GM12878 (cell line): Measurements from ENCODE around the gene FZR1. TPM values are rescaled to one million over a fixed set of nuclear protein-coding genes. Genes with fewer than 3 reads are reported as not detected.

Experiments
- ATF3 ChIP-seq: IDR thresholded peaks from 2 replicates; pipeline ENCODE4 v1.6.1; 2011; ENCODE audit warnings: low read depth, mild to moderate bottlenecking, low read length, moderate library complexity, borderline replicate concordance; ENCODE audit errors: extremely low read depth
- E2F8 ChIP-seq: fragments of 450-650 bp; IDR thresholded peaks from 2 replicates; pipeline ENCODE4 v1.6.1; 2018; ENCODE audit warnings: mild to moderate bottlenecking, low read depth, moderate library complexity; ENCODE audit not compliant: partially characterized antibody
- JUNB ChIP-seq: IDR thresholded peaks from 2 replicates; pipeline ENCODE4 v1.6.1; 2016; ENCODE audit warnings: antibody characterized with exemption, mild to moderate bottlenecking
- TBL1XR1 ChIP-seq: IDR thresholded peaks from 2 replicates; pipeline ENCODE4 v1.6.1; 2012; ENCODE audit warnings: low read depth, low read length, improper control_type of control experiment
- polyA plus RNA-seq, 11 experiments: library from polyadenylated mRNA; depleted of rRNA in 4 of 11; unstranded in 6 of 11; stranded (reverse) in 5 of 11; fragments of >200 nt; fragmentation: Nextera tagmentation in 4 of 11; fragmentation: Illumina TruSeq in 1 of 11; extraction: Ambion mirVana in 4 of 11; extraction: Trizol in 1 of 11; gene quantifications; 1 replicate in 1 of 11; 2 replicates in 10 of 11; pipeline versions ENCODE4 v1.2.1 to v1.2.3, GENCODE V29; 2011 to 2016; ENCODE audit warnings: inconsistent platforms in 2 of 11, missing spikeins in 2 of 11, low read depth in 1 of 11
- total RNA-seq, 4 experiments: library from RNA; depleted of rRNA in 3 of 4; stranded (reverse); fragments of >200 nt in 3 of 4; fragmentation: Illumina TruSeq in 1 of 4; extraction: Trizol in 1 of 4; gene quantifications; 2 replicates each; pipeline versions ENCODE4 v1.2.1 to v1.2.3, GENCODE V29; 2013 to 2021
- TF ChIP-seq, protein P1 (sequence below): fragments of 450-650 bp; formaldehyde crosslinking; IDR thresholded peaks from 2 replicates; pipeline ENCODE4 v1.4.0; 2022; ENCODE audit warnings: mild to moderate bottlenecking, moderate library complexity

FZR1 gene
- total and polyA plus RNA-seq, 10 of the 15 experiments (the other 5 are each of a cell fraction or from before 2014, with no cell fraction given): 0.11 to 44.2 (median 29.3) TPM

- no peak for TF ChIP-seq E2F8
- TF ChIP-seq, protein P1, sequence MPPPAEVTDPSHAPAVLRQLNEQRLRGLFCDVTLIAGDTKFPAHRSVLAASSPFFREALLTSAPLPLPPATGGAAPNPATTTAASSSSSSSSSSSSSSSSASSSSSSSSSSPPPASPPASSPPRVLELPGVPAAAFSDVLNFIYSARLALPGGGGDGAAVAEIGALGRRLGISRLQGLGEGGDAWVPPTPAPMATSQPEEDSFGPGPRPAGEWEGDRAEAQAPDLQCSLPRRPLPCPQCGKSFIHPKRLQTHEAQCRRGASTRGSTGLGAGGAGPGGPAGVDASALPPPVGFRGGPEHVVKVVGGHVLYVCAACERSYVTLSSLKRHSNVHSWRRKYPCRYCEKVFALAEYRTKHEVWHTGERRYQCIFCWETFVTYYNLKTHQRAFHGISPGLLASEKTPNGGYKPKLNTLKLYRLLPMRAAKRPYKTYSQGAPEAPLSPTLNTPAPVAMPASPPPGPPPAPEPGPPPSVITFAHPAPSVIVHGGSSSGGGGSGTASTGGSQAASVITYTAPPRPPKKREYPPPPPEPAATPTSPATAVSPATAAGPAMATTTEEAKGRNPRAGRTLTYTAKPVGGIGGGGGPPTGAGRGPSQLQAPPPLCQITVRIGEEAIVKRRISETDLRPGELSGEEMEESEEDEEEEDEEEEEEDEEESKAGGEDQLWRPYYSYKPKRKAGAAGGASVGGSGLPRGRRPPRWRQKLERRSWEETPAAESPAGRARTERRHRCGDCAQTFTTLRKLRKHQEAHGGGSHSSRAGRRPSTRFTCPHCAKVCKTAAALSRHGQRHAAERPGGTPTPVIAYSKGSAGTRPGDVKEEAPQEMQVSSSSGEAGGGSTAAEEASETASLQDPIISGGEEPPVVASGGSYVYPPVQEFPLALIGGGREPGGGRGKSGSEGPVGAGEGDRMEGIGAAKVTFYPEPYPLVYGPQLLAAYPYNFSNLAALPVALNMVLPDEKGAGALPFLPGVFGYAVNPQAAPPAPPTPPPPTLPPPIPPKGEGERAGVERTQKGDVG (CRISPR knock-in tag): no peak
- TF ChIP-seq ATF3: no peak
- TF ChIP-seq JUNB: no peak
- no peak for TF ChIP-seq TBL1XR1
Measured at GRCh38 chr19:3491396-3492119, 14.6 kb upstream of the FZR1 start (continued).
